Measurements from ENCODE around the gene TRIM67.

Gene TRIM67

DNA sequence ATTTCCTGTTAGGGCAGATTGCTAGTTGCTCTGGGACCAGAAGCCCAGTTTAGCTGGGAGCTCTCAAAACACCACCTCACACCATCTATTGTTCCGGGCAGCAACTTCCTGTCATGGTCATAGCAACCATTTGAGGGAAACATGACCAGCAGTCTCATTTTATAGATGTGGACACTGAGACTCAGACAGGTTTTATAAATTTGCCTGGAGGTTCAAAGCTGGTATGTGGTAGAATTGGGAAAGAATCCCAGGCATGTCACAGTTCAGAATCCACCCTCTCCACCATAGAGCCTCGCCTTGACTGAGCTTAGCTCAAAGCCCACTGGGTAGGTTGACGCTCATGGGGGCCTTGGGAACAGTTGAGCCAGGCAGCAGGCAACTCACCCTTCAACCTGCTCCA lies 14.0 kb upstream of the TRIM67 start:
- Histone ChIP-seq H3K79me2 (ENCODE audit: low read length) (no peaks in the 10 kb centered on the region), H3F3A (ENCODE audit: insufficient read depth, low read length) (no peaks in the 10 kb centered on the region), H3K36me3 (replicated peaks; ENCODE audit: insufficient read depth, low read length) (no peaks in the 10 kb centered on the region), H4K20me1 (ENCODE audit: insufficient read depth, low read length) (no peaks in the 10 kb centered on the region), H3K9me3 (replicated peaks; ENCODE audit: insufficient read depth, low read length) (no peaks in the 10 kb centered on the region), H3K9ac (ENCODE audit: low read length) (no peak overlapping the region), H3K27ac (ENCODE audit: low read length) (no peak overlapping the region), H3K4me2 (ENCODE audit: low read depth, low read length) (no peak overlapping the region), H3K4me3 (ENCODE audit: low read length) (no peak overlapping the region), H3K9me2 (replicated peaks; ENCODE audit: insufficient read depth, low read length) (no peaks in the 10 kb centered on the region), H3K4me1 (ENCODE audit: low read length) (no peaks in the 10 kb centered on the region), H3K27me3 (replicated peaks; ENCODE audit: insufficient read depth, low read length) (no peaks in the 10 kb centered on the region), H2AFZ (ENCODE audit: low read length) (no peak overlapping the region)
- DNase-seq: no peak
- TF ChIP-seq, protein P1, sequence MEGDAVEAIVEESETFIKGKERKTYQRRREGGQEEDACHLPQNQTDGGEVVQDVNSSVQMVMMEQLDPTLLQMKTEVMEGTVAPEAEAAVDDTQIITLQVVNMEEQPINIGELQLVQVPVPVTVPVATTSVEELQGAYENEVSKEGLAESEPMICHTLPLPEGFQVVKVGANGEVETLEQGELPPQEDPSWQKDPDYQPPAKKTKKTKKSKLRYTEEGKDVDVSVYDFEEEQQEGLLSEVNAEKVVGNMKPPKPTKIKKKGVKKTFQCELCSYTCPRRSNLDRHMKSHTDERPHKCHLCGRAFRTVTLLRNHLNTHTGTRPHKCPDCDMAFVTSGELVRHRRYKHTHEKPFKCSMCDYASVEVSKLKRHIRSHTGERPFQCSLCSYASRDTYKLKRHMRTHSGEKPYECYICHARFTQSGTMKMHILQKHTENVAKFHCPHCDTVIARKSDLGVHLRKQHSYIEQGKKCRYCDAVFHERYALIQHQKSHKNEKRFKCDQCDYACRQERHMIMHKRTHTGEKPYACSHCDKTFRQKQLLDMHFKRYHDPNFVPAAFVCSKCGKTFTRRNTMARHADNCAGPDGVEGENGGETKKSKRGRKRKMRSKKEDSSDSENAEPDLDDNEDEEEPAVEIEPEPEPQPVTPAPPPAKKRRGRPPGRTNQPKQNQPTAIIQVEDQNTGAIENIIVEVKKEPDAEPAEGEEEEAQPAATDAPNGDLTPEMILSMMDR (IDR thresholded peaks at IDR 0.05; ENCODE audit: low read length): no peak
- TF ChIP-seq EZH2phosphoT487 (IDR thresholded peaks at IDR 0.05; ENCODE audit: low read length): no peak
- no peak for TF ChIP-seq EZH2 (optimal IDR thresholded peaks at IDR 0.05; ENCODE audit: low read depth, low read length)

DNA sequence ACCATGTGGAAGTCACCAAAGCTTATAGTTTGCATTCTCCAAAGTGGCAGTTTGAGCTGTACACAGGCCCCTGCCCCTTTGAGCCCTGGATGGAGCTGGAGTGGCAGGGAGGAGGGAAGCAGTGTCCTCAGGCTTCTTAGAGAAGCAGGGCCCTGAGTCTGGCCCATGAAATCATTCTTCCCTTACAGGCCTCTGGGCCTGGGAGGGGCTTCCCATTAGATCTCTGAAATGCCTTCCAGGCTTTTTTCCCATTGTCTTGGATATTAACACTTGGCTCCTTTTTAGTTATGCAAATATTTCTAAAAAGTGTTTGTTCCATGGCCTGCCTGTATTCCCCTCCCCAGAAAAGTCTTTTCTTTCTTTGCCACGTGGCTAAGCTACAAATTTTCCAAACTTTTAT lies 10.0 kb upstream of the TRIM67 start:
- no peaks in the 10 kb centered on the region for H3K9me3 ChIP-seq (replicated peaks; ENCODE audit: insufficient read depth, low read length)
- no peak for TF ChIP-seq EZH2phosphoT487 (IDR thresholded peaks at IDR 0.05; ENCODE audit: low read length)
- TF ChIP-seq EZH2 (optimal IDR thresholded peaks at IDR 0.05; ENCODE audit: low read depth, low read length): no peak
- TF ChIP-seq, protein P1 (IDR thresholded peaks at IDR 0.05; ENCODE audit: low read length): no peak
- no peak overlapping the region for H3K4me3 ChIP-seq (ENCODE audit: low read length)
- H4K20me1 ChIP-seq (ENCODE audit: insufficient read depth, low read length): no peaks in the 10 kb centered on the region
- H3K4me2 ChIP-seq (ENCODE audit: low read depth, low read length): no peak overlapping the region
- no peak overlapping the region for H2AFZ ChIP-seq (ENCODE audit: low read length)
- no peaks in the 10 kb centered on the region for H3K9me2 ChIP-seq (replicated peaks; ENCODE audit: insufficient read depth, low read length)
- no peak overlapping the region for H3K27ac ChIP-seq (ENCODE audit: low read length)
- H3K36me3 ChIP-seq (replicated peaks; ENCODE audit: insufficient read depth, low read length): no peaks in the 10 kb centered on the region
- H3K27me3 ChIP-seq (replicated peaks; ENCODE audit: insufficient read depth, low read length): no peaks in the 10 kb centered on the region
- no peaks in the 10 kb centered on the region for H3F3A ChIP-seq (ENCODE audit: insufficient read depth, low read length)
- H3K9ac ChIP-seq (ENCODE audit: low read length): no peak overlapping the region
- no peak for DNase-seq
- no peaks in the 10 kb centered on the region for H3K79me2 ChIP-seq (ENCODE audit: low read length)
- no peaks in the 10 kb centered on the region for H3K4me1 ChIP-seq (ENCODE audit: low read length)

DNA sequence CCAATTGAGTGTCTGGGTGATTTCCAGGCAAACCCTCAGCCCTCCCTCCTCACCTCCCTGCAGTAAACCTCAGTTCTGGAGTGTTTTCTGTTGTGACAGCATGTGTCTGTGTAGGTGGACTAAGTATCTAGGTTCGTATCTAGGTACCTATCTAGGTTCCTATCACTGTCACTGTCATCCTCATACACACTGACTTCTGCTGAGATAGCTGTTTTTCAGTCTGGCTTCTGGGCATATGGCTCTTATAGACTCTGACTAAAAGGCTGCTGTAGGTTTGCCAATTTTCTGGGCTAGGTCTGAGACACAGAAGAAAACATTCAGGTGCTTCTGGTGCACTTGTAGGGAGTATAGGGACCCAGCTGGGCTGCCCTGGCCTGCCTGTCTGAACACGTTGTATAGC lies 8.1 kb upstream of the TRIM67 start:
- Histone ChIP-seq H3F3A (ENCODE audit: insufficient read depth, low read length) (no peaks in the 10 kb centered on the region), H3K79me2 (ENCODE audit: low read length) (no peaks in the 10 kb centered on the region), H3K4me2 (ENCODE audit: low read depth, low read length) (no peak overlapping the region), H3K9me2 (replicated peaks; ENCODE audit: insufficient read depth, low read length) (no peaks in the 10 kb centered on the region), H2AFZ (ENCODE audit: low read length) (no peak overlapping the region), H3K27me3 (replicated peaks; ENCODE audit: insufficient read depth, low read length) (no peaks in the 10 kb centered on the region), H4K20me1 (ENCODE audit: insufficient read depth, low read length) (no peaks in the 10 kb centered on the region), H3K9ac (ENCODE audit: low read length) (no peak overlapping the region), H3K27ac (ENCODE audit: low read length) (no peak overlapping the region), H3K4me1 (ENCODE audit: low read length) (no peaks in the 10 kb centered on the region), H3K9me3 (replicated peaks; ENCODE audit: insufficient read depth, low read length) (no peaks in the 10 kb centered on the region), H3K4me3 (ENCODE audit: low read length) (no peak overlapping the region), H3K36me3 (replicated peaks; ENCODE audit: insufficient read depth, low read length) (no peaks in the 10 kb centered on the region)
- TF ChIP-seq, protein P1 (IDR thresholded peaks at IDR 0.05; ENCODE audit: low read length): no peak
- TF ChIP-seq EZH2 (optimal IDR thresholded peaks at IDR 0.05; ENCODE audit: low read depth, low read length) (no peak), EZH2phosphoT487 (IDR thresholded peaks at IDR 0.05; ENCODE audit: low read length) (no peak)
- DNase-seq: no peak
